ENCODE data around the gene MUSK.
"Not testable (repeated sequence)": the region's sequence is repeated elsewhere in the genome, so short reads cannot be mapped to it uniquely, and the experiment has no call there.

MUSK gene

GRCh38 chr9:110777196-110777875, 108.7 kb downstream of the MUSK start:
- no peak overlapping the region for H3K4me3 ChIP-seq (ENCODE audit: control insufficient read depth, low read depth, low read length)
- DNase-seq (ENCODE audit: low read depth) = peak; percentile 31
- no peak for TF ChIP-seq CTCF (conservative IDR thresholded peaks at IDR 0.05; ENCODE audit: control insufficient read depth, insufficient read depth, low read depth, low read length)

- no peak for DNase-seq (ENCODE audit: low read depth)
- no peak overlapping the region for H3K4me3 ChIP-seq (ENCODE audit: control insufficient read depth, low read depth, low read length)
- no peak for TF ChIP-seq CTCF (conservative IDR thresholded peaks at IDR 0.05; ENCODE audit: control insufficient read depth, insufficient read depth, low read depth, low read length)
Observed at GRCh38 chr9:110777876-110778215, 109.3 kb downstream of the MUSK start.

DNA sequence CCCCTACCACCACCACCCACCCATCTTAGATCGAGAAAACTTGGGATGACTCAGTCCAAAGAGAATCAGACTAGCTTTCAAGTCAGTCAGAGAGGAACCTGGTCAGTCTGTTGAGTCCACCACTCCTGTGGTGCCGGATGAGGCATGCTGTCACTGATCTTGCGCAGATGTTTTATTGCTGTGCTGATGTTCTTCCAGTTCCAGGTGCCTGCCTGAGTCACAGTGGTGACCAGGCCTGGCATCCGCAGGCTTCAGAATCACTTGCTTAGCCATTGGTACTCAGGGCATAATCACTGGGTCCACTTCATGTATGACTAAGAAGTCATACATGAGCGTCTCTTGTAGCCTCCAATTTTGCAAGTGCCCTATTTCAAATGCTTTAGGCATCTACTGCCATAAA, 114.1 kb downstream of the MUSK start:
- DNase-seq (ENCODE audit: low read depth) = peak; percentile 80
- no peak for TF ChIP-seq CTCF (conservative IDR thresholded peaks at IDR 0.05; ENCODE audit: control insufficient read depth, insufficient read depth, low read depth, low read length)
- no peak overlapping the region for H3K4me3 ChIP-seq (ENCODE audit: control insufficient read depth, low read depth, low read length)

GRCh38 chr9:110784309-110784708, 115.7 kb downstream of the MUSK start:
- no peak overlapping the region for H3K4me3 ChIP-seq (ENCODE audit: control insufficient read depth, low read depth, low read length)
- no peak for DNase-seq (ENCODE audit: low read depth)
- no peak for TF ChIP-seq CTCF (conservative IDR thresholded peaks at IDR 0.05; ENCODE audit: control insufficient read depth, insufficient read depth, low read depth, low read length)

- TF ChIP-seq CTCF (conservative IDR thresholded peaks at IDR 0.05; ENCODE audit: control insufficient read depth, insufficient read depth, low read depth, low read length) = no peak
- H3K4me3 ChIP-seq (ENCODE audit: control insufficient read depth, low read depth, low read length) = no peak overlapping the region
- no peak for DNase-seq (ENCODE audit: low read depth)
Observed at GRCh38 chr9:110785166-110785565, 116.6 kb downstream of the MUSK start.

DNA sequence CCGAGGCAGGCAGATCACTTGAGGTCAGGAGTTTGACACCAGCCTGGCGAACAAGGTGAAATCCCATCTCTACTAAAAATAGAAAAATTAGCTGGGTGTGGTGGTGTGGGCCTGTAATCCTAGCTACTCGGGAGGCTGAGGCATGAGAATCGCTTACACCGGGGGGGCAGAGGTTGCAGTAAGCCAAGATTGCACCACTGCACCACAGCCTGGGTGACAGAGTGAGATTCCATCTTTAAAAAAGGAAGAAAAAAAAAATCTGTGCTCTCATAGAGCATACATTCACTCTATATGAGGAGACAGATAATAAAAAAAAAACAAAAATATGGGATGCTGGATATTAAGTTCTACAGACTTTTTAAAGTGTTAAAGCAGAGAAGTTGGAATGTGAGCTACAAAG, 119.8 kb downstream of the MUSK start:
- DNase-seq (ENCODE audit: low read depth); H3K4me3 ChIP-seq (ENCODE audit: control insufficient read depth, low read depth, low read length): not testable (repeated sequence)

GRCh38 chr9:110788871-110789270, 120.3 kb downstream of the MUSK start:
- no peak for TF ChIP-seq CTCF (conservative IDR thresholded peaks at IDR 0.05; ENCODE audit: control insufficient read depth, insufficient read depth, low read depth, low read length)
- no peak for DNase-seq (ENCODE audit: low read depth)
- H3K4me3 ChIP-seq (ENCODE audit: control insufficient read depth, low read depth, low read length) = no peak overlapping the region

Measured in fibroblast of mammary gland (primary cell).